GM20431 (cell line): ENCODE measurements around the gene RC3H2.

ENCODE experiments used
- in situ Hi-C: fragments of 300-500 bp; cut with MseI, MboI; formaldehyde crosslinking; loops from one replicate; pipeline ENCODE4 v1.15.0; 2020; ENCODE audit warnings: low sequenced_read_pairs; ENCODE audit not compliant: unreplicated experiment

RC3H2 gene

GRCh38 chr9:122815544-122815943, 89.6 kb downstream of the RC3H2 start:
- in situ Hi-C loops: loop anchor here (25.0 kb wide), 1 partner anchor 678 kb away; no protein-coding TSS in a partner anchor

- in situ Hi-C loops: loop anchor here (25.0 kb wide), 1 partner anchor 677 kb away; no protein-coding TSS in a partner anchor
These were observed 90.6 kb downstream of the RC3H2 start for GRCh38 chr9:122814545-122814944.

GRCh38 chr9:122812736-122813135, 92.4 kb downstream of the RC3H2 start:
- in situ Hi-C loops: loop anchor here (25.0 kb wide), 1 partner anchor 675 kb away; no protein-coding TSS in a partner anchor

GRCh38 chr9:122810306-122810946, 94.7 kb downstream of the RC3H2 start:
- in situ Hi-C loops: loop anchor here (25.0 kb wide), 1 partner anchor 673 kb away; no protein-coding TSS in a partner anchor

GRCh38 chr9:122809261-122809660, 95.9 kb downstream of the RC3H2 start:
- in situ Hi-C loops: loop anchor here (10.0 to 25.0 kb wide), 2 partner anchors 344 to 672 kb away; no protein-coding TSS in a partner anchor

GRCh38 chr9:122808141-122808540, 97.0 kb downstream of the RC3H2 start:
- in situ Hi-C loops: loop anchor here (10.0 to 25.0 kb wide), 2 partner anchors 343 to 671 kb away; no protein-coding TSS in a partner anchor

- in situ Hi-C loops: loop anchor here (10.0 to 25.0 kb wide), 2 partner anchors 343 to 670 kb away; no protein-coding TSS in a partner anchor
These were observed 97.8 kb downstream of the RC3H2 start for GRCh38 chr9:122807271-122807900.

GRCh38 chr9:122806661-122807060, 98.5 kb downstream of the RC3H2 start:
- in situ Hi-C loops: loop anchor here (10.0 to 25.0 kb wide), 2 partner anchors 342 to 669 kb away; no protein-coding TSS in a partner anchor

- in situ Hi-C loops: loop anchor here (10.0 to 25.0 kb wide), 2 partner anchors 336 to 663 kb away; no protein-coding TSS in a partner anchor
These were observed 104.8 kb downstream of the RC3H2 start, which contains the start of gene OR1K1 for GRCh38 chr9:122800066-122801060. OR1K1 (plus strand) TSS chr9:122800123; CDS start chr9:122800123, 0 bp downstream.

GRCh38 chr9:122797316-122798063, 107.7 kb downstream of the RC3H2 start:
- in situ Hi-C loops: no loop called here
